Measurements from ENCODE around the gene CLDN1.

The CLDN1 gene

GRCh38 chr3:190330936-190331734 lies 8.9 kb upstream of the CLDN1 start:
- DNase-seq (ENCODE audit: low spot score), result no peak

- no peak for DNase-seq (ENCODE audit: low spot score)
Measured at GRCh38 chr3:190326930-190327329, 4.7 kb upstream of the CLDN1 start.

- DNase-seq (ENCODE audit: low spot score), result no peak
Measured at GRCh38 chr3:190326361-190326760, 4.1 kb upstream of the CLDN1 start.

- DNase-seq (ENCODE audit: low spot score), result no peak
Measured at GRCh38 chr3:190325923-190326322, 3.7 kb upstream of the CLDN1 start.

- no peak for DNase-seq (ENCODE audit: low spot score)
Measured at GRCh38 chr3:190323246-190323626, 990 bp upstream of the CLDN1 start.

GRCh38 chr3:190322604-190323245 lies 479 bp upstream of the CLDN1 start:
- DNase-seq (ENCODE audit: low spot score), result no peak

GRCh38 chr3:190320594-190321362 lies 1.5 kb downstream of the CLDN1 start:
- no peak for DNase-seq (ENCODE audit: low spot score)

GRCh38 chr3:190319660-190320059 lies 2.6 kb downstream of the CLDN1 start:
- no peak for DNase-seq (ENCODE audit: low spot score)

- DNase-seq (ENCODE audit: low spot score), result no peak
Measured at GRCh38 chr3:190318666-190319065, 3.6 kb downstream of the CLDN1 start.

- DNase-seq (ENCODE audit: low spot score), result no peak
Measured at GRCh38 chr3:190314741-190315140, 7.5 kb downstream of the CLDN1 start.

GRCh38 chr3:190309414-190309813 lies 12.8 kb downstream of the CLDN1 start:
- no peak for DNase-seq (ENCODE audit: low spot score)

- no peak for DNase-seq (ENCODE audit: low spot score)
Measured at GRCh38 chr3:190308154-190308553, 14.1 kb downstream of the CLDN1 start.

- no peak for DNase-seq (ENCODE audit: low spot score)
Measured at GRCh38 chr3:190307164-190307545, 15.1 kb downstream of the CLDN1 start.

GRCh38 chr3:190306513-190307163 lies 15.6 kb downstream of the CLDN1 start:
- no peak for DNase-seq (ENCODE audit: low spot score)

GRCh38 chr3:190306026-190306425 lies 16.2 kb downstream of the CLDN1 start:
- no peak for DNase-seq (ENCODE audit: low spot score)

GRCh38 chr3:190305406-190305805 lies 16.8 kb downstream of the CLDN1 start:
- DNase-seq (ENCODE audit: low spot score), result peak; percentile 23

GRCh38 chr3:190303884-190304283 lies 18.4 kb downstream of the CLDN1 start:
- no peak for DNase-seq (ENCODE audit: low spot score)

- no peak for DNase-seq (ENCODE audit: low spot score)
Measured at GRCh38 chr3:190302212-190302867, 19.9 kb downstream of the CLDN1 start.

GRCh38 chr3:190301591-190301990 lies 20.7 kb downstream of the CLDN1 start:
- no peak for DNase-seq (ENCODE audit: low spot score)

GRCh38 chr3:190299969-190300368 lies 22.3 kb downstream of the CLDN1 start:
- no peak for DNase-seq (ENCODE audit: low spot score)

GRCh38 chr3:190294030-190294429 lies 28.2 kb downstream of the CLDN1 start:
- DNase-seq (ENCODE audit: low spot score), result no peak

GRCh38 chr3:190293621-190294020 lies 28.6 kb downstream of the CLDN1 start:
- DNase-seq (ENCODE audit: low spot score), result no peak
